Measurements from ENCODE around the gene LRP6. TPM values are rescaled to one million over a fixed set of nuclear protein-coding genes. Genes with fewer than 3 reads are reported as not detected.

LRP6 gene
- total RNA-seq, 1 experiment from 2014 or later = 45.5 TPM

GRCh38 chr12:12209043-12209442 is 57.8 kb downstream of the LRP6 start:
- Histone ChIP-seq H3K4me3 (no peak overlapping the region), H3K36me3 (ENCODE audit: low read depth) (0 out of 2 replicates have a peak, but pooled peaks cover 7% of the 10 kb centered on the region), H4K20me1 (ENCODE audit: insufficient read depth) (no peaks in the 10 kb centered on the region), H3K4me1 (replicated peaks; ENCODE audit: insufficient read depth) (no peaks in the 10 kb centered on the region; the same call in 1 of the 2 replicates), H2AFZ (no peak overlapping the region), H3K79me2 (ENCODE audit: low read depth) (peaks cover 42% of the 10 kb centered on the region), H3K9me2 (ENCODE audit: insufficient read depth) (no peaks in the 10 kb centered on the region), H3F3A (ENCODE audit: insufficient read depth, low read depth) (no peaks in the 10 kb centered on the region), H3K27ac (no peak overlapping the region), H3K27me3 (ENCODE audit: insufficient read depth, low read depth) (no peaks in the 10 kb centered on the region), H3K9me3 (ENCODE audit: insufficient read depth, low read depth) (no peaks in the 10 kb centered on the region), H3K4me2 (no peak overlapping the region)
- CTCF ChIA-PET = no interaction called here
- intact Hi-C loops (cut with micrococcal nuclease; ENCODE audit: unreplicated experiment) = no loop called here
- POLR2A ChIA-PET (ENCODE audit: unreplicated experiment) = no interaction called here
- TF ChIP-seq EZH2 (IDR thresholded peaks at IDR 0.05; ENCODE audit: low read depth) = no peak
- TF ChIP-seq CTCF (conservative IDR thresholded peaks at IDR 0.05) = no peak
- no peak for DNase-seq
- BruUV-seq (replicated peaks) = no TSS peak

GRCh38 chr12:12207746-12208145 is 59.1 kb downstream of the LRP6 start:
- Histone ChIP-seq H4K20me1 (ENCODE audit: insufficient read depth) (no peaks in the 10 kb centered on the region), H3K79me2 (ENCODE audit: low read depth) (peaks cover 41% of the 10 kb centered on the region; the same call in 1 of the 2 replicates), H3K27ac (no peak overlapping the region), H3K4me3 (no peak overlapping the region), H3K4me2 (no peak overlapping the region), H3K4me1 (replicated peaks; ENCODE audit: insufficient read depth) (no peaks in the 10 kb centered on the region; the same call in 1 of the 2 replicates), H3K9me3 (ENCODE audit: insufficient read depth, low read depth) (no peaks in the 10 kb centered on the region), H3F3A (ENCODE audit: insufficient read depth, low read depth) (no peaks in the 10 kb centered on the region), H3K27me3 (ENCODE audit: insufficient read depth, low read depth) (no peaks in the 10 kb centered on the region), H3K36me3 (ENCODE audit: low read depth) (0 out of 2 replicates have a peak, but pooled peaks cover 11% of the 10 kb centered on the region), H3K9me2 (ENCODE audit: insufficient read depth) (no peaks in the 10 kb centered on the region), H2AFZ (no peak overlapping the region)
- ChIA-PET CTCF (no interaction called here), POLR2A (ENCODE audit: unreplicated experiment) (no interaction called here)
- no peak for DNase-seq
- intact Hi-C loops (cut with micrococcal nuclease; ENCODE audit: unreplicated experiment) = no loop called here
- no TSS peak for BruUV-seq (replicated peaks)
- TF ChIP-seq CTCF (conservative IDR thresholded peaks at IDR 0.05) = no peak
- no peak for TF ChIP-seq EZH2 (IDR thresholded peaks at IDR 0.05; ENCODE audit: low read depth)

GRCh38 chr12:12206776-12207388 is 60.0 kb downstream of the LRP6 start:
- ChIA-PET POLR2A (ENCODE audit: unreplicated experiment) (no interaction called here), CTCF (no interaction called here)
- Histone ChIP-seq H3K9me2 (ENCODE audit: insufficient read depth) (no peaks in the 10 kb centered on the region), H3K79me2 (ENCODE audit: low read depth) (peaks cover 41% of the 10 kb centered on the region; the same call in 1 of the 2 replicates), H4K20me1 (ENCODE audit: insufficient read depth) (no peaks in the 10 kb centered on the region), H3K36me3 (ENCODE audit: low read depth) (0 out of 2 replicates have a peak, but pooled peaks cover 13% of the 10 kb centered on the region), H3K9me3 (ENCODE audit: insufficient read depth, low read depth) (no peaks in the 10 kb centered on the region), H2AFZ (no peak overlapping the region), H3K4me3 (no peak overlapping the region), H3K27ac (no peak overlapping the region), H3K4me1 (replicated peaks; ENCODE audit: insufficient read depth) (no peaks in the 10 kb centered on the region), H3F3A (ENCODE audit: insufficient read depth, low read depth) (no peaks in the 10 kb centered on the region), H3K27me3 (ENCODE audit: insufficient read depth, low read depth) (no peaks in the 10 kb centered on the region), H3K4me2 (no peak overlapping the region)
- no TSS peak for BruUV-seq (replicated peaks)
- intact Hi-C loops (cut with micrococcal nuclease; ENCODE audit: unreplicated experiment) = no loop called here
- TF ChIP-seq EZH2 (IDR thresholded peaks at IDR 0.05; ENCODE audit: low read depth) (no peak), CTCF (conservative IDR thresholded peaks at IDR 0.05) (no peak)
- no peak for DNase-seq

Data from PC-9 (cell line).